ENCODE measurements around the gene SPRY4. TPM values are rescaled to one million over a fixed set of nuclear protein-coding genes. Genes with fewer than 3 reads are reported as not detected.
A peak's percentile ranks its signal among the peaks of the same experiment; 100 is the strongest.
"Not testable (repeated sequence)": the region's sequence is repeated elsewhere in the genome, so short reads cannot be mapped to it uniquely, and the experiment has no call there.

SPRY4 gene
- total RNA-seq, 3 donors from 2014 or later, result 13.0 to 18.0 (median 14.5) TPM

GRCh38 chr5:142363619-142363963 lies 38.8 kb upstream of the SPRY4 start:
- Histone ChIP-seq H3K9me3 (no peaks in the 10 kb centered on the region), H3K4me1 (no peaks in the 10 kb centered on the region), H3K4me3 (no peak overlapping the region), H3K27ac (peak overlapping the region in 1 of 2 donors; percentile 71), H3K27me3 (no peaks in the 10 kb centered on the region), H3K36me3 (no peaks in the 10 kb centered on the region)
- intact Hi-C loops (cut with DNase I; ENCODE audit: low total_unique reads), result no loop called here
- DNase-seq (ENCODE audit: low spot score in 2 of 2), result no peak
- TF ChIP-seq CTCF (IDR thresholded peaks at IDR 0.05) (no peak), POLR2A (IDR thresholded peaks at IDR 0.05) (no peak), POLR2AphosphoS5 (IDR thresholded peaks at IDR 0.05) (no peak)

- H3K4me3 ChIP-seq; intact Hi-C loops (cut with DNase I; ENCODE audit: low total_unique reads); H3K9me3 ChIP-seq; DNase-seq (ENCODE audit: low spot score in 2 of 2); H3K4me1 ChIP-seq; H3K36me3 ChIP-seq; H3K27me3 ChIP-seq: not testable (repeated sequence)
- H3K27ac ChIP-seq, result peak overlapping the region; percentile 71 to 72
Measured at GRCh38 chr5:142362193-142362592, 37.4 kb upstream of the SPRY4 start.

GRCh38 chr5:142360607-142361120 lies 35.8 kb upstream of the SPRY4 start:
- no peak overlapping the region for H3K4me3 ChIP-seq
- TF ChIP-seq CTCF (IDR thresholded peaks at IDR 0.05), result no peak
- no peak for TF ChIP-seq POLR2A (IDR thresholded peaks at IDR 0.05)
- TF ChIP-seq POLR2AphosphoS5 (IDR thresholded peaks at IDR 0.05), result no peak
- H3K9me3 ChIP-seq, result no peaks in the 10 kb centered on the region
- no peaks in the 10 kb centered on the region for H3K4me1 ChIP-seq
- intact Hi-C loops (cut with DNase I; ENCODE audit: low total_unique reads), result no loop called here
- no peak for DNase-seq (ENCODE audit: low spot score in 2 of 2)
- H3K36me3 ChIP-seq, result no peaks in the 10 kb centered on the region
- H3K27me3 ChIP-seq, result no peaks in the 10 kb centered on the region
- no peak overlapping the region for H3K27ac ChIP-seq

GRCh38 chr5:142360051-142360498 lies 35.3 kb upstream of the SPRY4 start:
- no peaks in the 10 kb centered on the region for H3K9me3 ChIP-seq
- intact Hi-C loops (cut with DNase I; ENCODE audit: low total_unique reads), result no loop called here
- H3K36me3 ChIP-seq, result no peaks in the 10 kb centered on the region
- no peaks in the 10 kb centered on the region for H3K27me3 ChIP-seq
- no peak for TF ChIP-seq CTCF (IDR thresholded peaks at IDR 0.05)
- TF ChIP-seq POLR2AphosphoS5 (IDR thresholded peaks at IDR 0.05), result no peak
- no peak for TF ChIP-seq POLR2A (IDR thresholded peaks at IDR 0.05)
- no peak for DNase-seq (ENCODE audit: low spot score in 2 of 2)
- H3K27ac ChIP-seq, result no peak overlapping the region
- H3K4me3 ChIP-seq, result no peak overlapping the region
- H3K4me1 ChIP-seq, result no peaks in the 10 kb centered on the region

- Histone ChIP-seq H3K4me3 (no peak overlapping the region), H3K9me3 (no peaks in the 10 kb centered on the region), H3K27ac (no peak overlapping the region), H3K36me3 (no peaks in the 10 kb centered on the region), H3K27me3 (no peaks in the 10 kb centered on the region), H3K4me1 (no peaks in the 10 kb centered on the region)
- intact Hi-C loops (cut with DNase I; ENCODE audit: low total_unique reads), result loop anchor here (2.0 kb wide), 1 partner anchor 66 kb away; no protein-coding TSS in a partner anchor
- DNase-seq (ENCODE audit: low spot score in 2 of 2), result no peak
- TF ChIP-seq POLR2AphosphoS5 (IDR thresholded peaks at IDR 0.05) (no peak), POLR2A (IDR thresholded peaks at IDR 0.05) (no peak), CTCF (IDR thresholded peaks at IDR 0.05) (no peak)
Measured at GRCh38 chr5:142358648-142359047, 33.8 kb upstream of the SPRY4 start.

GRCh38 chr5:142358121-142358520 lies 33.3 kb upstream of the SPRY4 start:
- no peak overlapping the region for H3K4me3 ChIP-seq
- no peaks in the 10 kb centered on the region for H3K9me3 ChIP-seq
- peak overlapping the region; percentile 95 to 97 for H3K27ac ChIP-seq
- intact Hi-C loops (cut with DNase I; ENCODE audit: low total_unique reads), result loop anchor here (2.0 kb wide), 1 partner anchor 67 kb away; no protein-coding TSS in a partner anchor
- TF ChIP-seq POLR2AphosphoS5 (IDR thresholded peaks at IDR 0.05), result no peak
- H3K4me1 ChIP-seq, result no peaks in the 10 kb centered on the region
- H3K27me3 ChIP-seq, result no peaks in the 10 kb centered on the region
- no peaks in the 10 kb centered on the region for H3K36me3 ChIP-seq
- DNase-seq (ENCODE audit: low spot score in 2 of 2), result no peak
